Astrocyte (in vitro differentiated cells and primary cell): ENCODE data around the gene PTPRB. TPM values are rescaled to one million over a fixed set of nuclear protein-coding genes. Genes with fewer than 3 reads are reported as not detected.

Experiments
- DNase-seq: peaks from one replicate; pipeline ENCODE4 v3.0.0-alpha.2; 2010; ENCODE audit warnings: low read depth
- FAIRE-seq: peaks from 2 replicates; lab custom pipeline; 2011; peaks lifted over from hg19 to GRCh38; lab: Jason Lieb, UNC
- H2AFZ ChIP-seq: 2 replicates; pipeline ENCODE4 v1.6.0; 2012; ENCODE audit warnings: low read depth, low read length, inconsistent platforms
- H3K27ac ChIP-seq: 2 replicates; pipeline ENCODE4 v1.5.1; 2011; ENCODE audit warnings: low read depth, low read length, inconsistent platforms
- H3K27me3 ChIP-seq: 2 replicates; pipeline ENCODE4 v1.6.0; 2011; ENCODE audit warnings: low read length, inconsistent platforms; ENCODE audit not compliant: insufficient read depth
- H3K36me3 ChIP-seq: 2 replicates; pipeline ENCODE4 v1.5.1; 2011; ENCODE audit warnings: low read length, inconsistent platforms; ENCODE audit not compliant: insufficient read depth
- H3K4me1 ChIP-seq: 2 replicates; pipeline ENCODE4 v1.5.1; 2011; ENCODE audit warnings: low read length, inconsistent platforms; ENCODE audit not compliant: insufficient read depth
- H3K4me2 ChIP-seq: 2 replicates; pipeline ENCODE4 v1.6.0; 2012; ENCODE audit warnings: low read length, inconsistent platforms
- H3K4me3 ChIP-seq: 2 replicates; pipeline ENCODE4 v1.5.1; 2011; ENCODE audit warnings: low read depth, mild to moderate bottlenecking, low read length, inconsistent platforms; ENCODE audit not compliant: insufficient read depth
- H3K79me2 ChIP-seq: 2 replicates; pipeline ENCODE4 v1.6.0; 2012; ENCODE audit warnings: mild to moderate bottlenecking, low read length, inconsistent platforms; ENCODE audit not compliant: insufficient read depth
- H3K9ac ChIP-seq: 2 replicates; pipeline ENCODE4 v1.6.0; 2012; ENCODE audit warnings: mild to moderate bottlenecking, low read length, inconsistent platforms
- H3K9me3 ChIP-seq: 2 replicates; pipeline ENCODE4 v1.5.1; 2012; ENCODE audit warnings: low read depth, mild to moderate bottlenecking, low read length, inconsistent platforms; ENCODE audit not compliant: insufficient read depth
- H4K20me1 ChIP-seq: 2 replicates; pipeline ENCODE4 v1.6.0; 2012; ENCODE audit warnings: low read length, inconsistent platforms; ENCODE audit not compliant: insufficient read depth
- H3K27ac Mint-ChIP-seq: one replicate; pipeline ENCODE4 v1.8.0; 2021; ENCODE audit warnings: mild to moderate bottlenecking, mixed read lengths; ENCODE audit not compliant: unreplicated experiment
- H3K27me3 Mint-ChIP-seq: one replicate; pipeline ENCODE4 v1.8.0; 2021; ENCODE audit warnings: low read depth, mixed read lengths; ENCODE audit not compliant: unreplicated experiment
- H3K36me3 Mint-ChIP-seq: one replicate; pipeline ENCODE4 v1.8.0; 2021; ENCODE audit warnings: low read depth, mixed read lengths; ENCODE audit not compliant: unreplicated experiment
- H3K4me1 Mint-ChIP-seq: one replicate; pipeline ENCODE4 v1.8.0; 2021; ENCODE audit warnings: low read depth, mixed read lengths; ENCODE audit not compliant: unreplicated experiment
- H3K4me3 Mint-ChIP-seq: one replicate; pipeline ENCODE4 v1.8.0; 2021; ENCODE audit warnings: mild to moderate bottlenecking, moderate library complexity, mixed read lengths; ENCODE audit not compliant: unreplicated experiment
- H3K9me3 Mint-ChIP-seq: one replicate; pipeline ENCODE4 v1.8.0; 2021; ENCODE audit warnings: mild to moderate bottlenecking, mixed read lengths; ENCODE audit not compliant: unreplicated experiment
- EZH2 ChIP-seq: IDR thresholded peaks from 2 replicates; pipeline ENCODE4 v1.6.1; 2012; ENCODE audit warnings: mild to moderate bottlenecking, low read length, inconsistent platforms; ENCODE audit not compliant: insufficient read depth
- total RNA-seq: library from RNA; stranded (reverse); gene quantifications from 2 replicates; pipeline ENCODE4 v1.2.1, GENCODE V29; 2021
- TF ChIP-seq, protein P1 (sequence below): IDR thresholded peaks from 2 replicates; pipeline ENCODE4 v1.5.1; 2011; ENCODE audit warnings: low read depth, mild to moderate bottlenecking, inconsistent platforms, low read length, moderate library complexity; ENCODE audit not compliant: insufficient read depth

The PTPRB gene
- total RNA-seq, 1 donor from 2014 or later: 2.5 TPM

DNA sequence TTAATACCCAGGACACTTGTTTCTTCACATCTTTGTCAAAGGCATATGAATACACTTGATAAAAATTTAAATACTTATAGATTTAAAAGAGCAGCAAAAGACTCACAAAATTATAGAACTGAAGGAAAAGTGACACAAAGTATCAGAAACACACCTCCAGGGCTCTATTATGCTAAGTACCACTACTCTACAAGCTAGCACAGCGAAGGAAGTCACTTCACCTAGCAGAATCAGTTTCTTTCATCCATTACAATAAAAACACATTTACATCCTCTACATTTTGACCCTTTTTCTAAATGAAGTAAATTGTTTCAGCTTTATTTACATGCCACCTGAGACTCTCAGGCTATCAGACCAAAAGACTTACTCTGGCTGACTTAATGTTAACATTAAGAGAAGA is 26.6 kb upstream of the PTPRB start:
- FAIRE-seq (no peak), DNase-seq (no peak)
- TF ChIP-seq, protein P1, sequence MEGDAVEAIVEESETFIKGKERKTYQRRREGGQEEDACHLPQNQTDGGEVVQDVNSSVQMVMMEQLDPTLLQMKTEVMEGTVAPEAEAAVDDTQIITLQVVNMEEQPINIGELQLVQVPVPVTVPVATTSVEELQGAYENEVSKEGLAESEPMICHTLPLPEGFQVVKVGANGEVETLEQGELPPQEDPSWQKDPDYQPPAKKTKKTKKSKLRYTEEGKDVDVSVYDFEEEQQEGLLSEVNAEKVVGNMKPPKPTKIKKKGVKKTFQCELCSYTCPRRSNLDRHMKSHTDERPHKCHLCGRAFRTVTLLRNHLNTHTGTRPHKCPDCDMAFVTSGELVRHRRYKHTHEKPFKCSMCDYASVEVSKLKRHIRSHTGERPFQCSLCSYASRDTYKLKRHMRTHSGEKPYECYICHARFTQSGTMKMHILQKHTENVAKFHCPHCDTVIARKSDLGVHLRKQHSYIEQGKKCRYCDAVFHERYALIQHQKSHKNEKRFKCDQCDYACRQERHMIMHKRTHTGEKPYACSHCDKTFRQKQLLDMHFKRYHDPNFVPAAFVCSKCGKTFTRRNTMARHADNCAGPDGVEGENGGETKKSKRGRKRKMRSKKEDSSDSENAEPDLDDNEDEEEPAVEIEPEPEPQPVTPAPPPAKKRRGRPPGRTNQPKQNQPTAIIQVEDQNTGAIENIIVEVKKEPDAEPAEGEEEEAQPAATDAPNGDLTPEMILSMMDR: no peak
- no peak for TF ChIP-seq EZH2
- H3K4me2 ChIP-seq: peak overlapping the region; percentile 72
- Mint-ChIP-seq H3K36me3 (no peaks in the 10 kb centered on the region), H3K27ac (no peak overlapping the region), H3K27me3 (no peaks in the 10 kb centered on the region), H3K4me3 (no peak overlapping the region), H3K4me1 (peaks cover 37% of the 10 kb centered on the region), H3K9me3 (peaks cover 3% of the 10 kb centered on the region)
- no peaks in the 10 kb centered on the region for H3K27me3 ChIP-seq
- H3K79me2 ChIP-seq: no peaks in the 10 kb centered on the region
- peak overlapping the region; percentile 26 for H3K4me3 ChIP-seq
- peak overlapping the region; percentile 56 for H2AFZ ChIP-seq
- peak overlapping the region; percentile 69 for H3K9ac ChIP-seq
- H3K9me3 ChIP-seq: no peaks in the 10 kb centered on the region
- no peaks in the 10 kb centered on the region for H4K20me1 ChIP-seq
- peaks cover 33% of the 10 kb centered on the region for H3K4me1 ChIP-seq
- no peaks in the 10 kb centered on the region for H3K36me3 ChIP-seq
- peak overlapping the region; percentile 45 for H3K27ac ChIP-seq

DNA sequence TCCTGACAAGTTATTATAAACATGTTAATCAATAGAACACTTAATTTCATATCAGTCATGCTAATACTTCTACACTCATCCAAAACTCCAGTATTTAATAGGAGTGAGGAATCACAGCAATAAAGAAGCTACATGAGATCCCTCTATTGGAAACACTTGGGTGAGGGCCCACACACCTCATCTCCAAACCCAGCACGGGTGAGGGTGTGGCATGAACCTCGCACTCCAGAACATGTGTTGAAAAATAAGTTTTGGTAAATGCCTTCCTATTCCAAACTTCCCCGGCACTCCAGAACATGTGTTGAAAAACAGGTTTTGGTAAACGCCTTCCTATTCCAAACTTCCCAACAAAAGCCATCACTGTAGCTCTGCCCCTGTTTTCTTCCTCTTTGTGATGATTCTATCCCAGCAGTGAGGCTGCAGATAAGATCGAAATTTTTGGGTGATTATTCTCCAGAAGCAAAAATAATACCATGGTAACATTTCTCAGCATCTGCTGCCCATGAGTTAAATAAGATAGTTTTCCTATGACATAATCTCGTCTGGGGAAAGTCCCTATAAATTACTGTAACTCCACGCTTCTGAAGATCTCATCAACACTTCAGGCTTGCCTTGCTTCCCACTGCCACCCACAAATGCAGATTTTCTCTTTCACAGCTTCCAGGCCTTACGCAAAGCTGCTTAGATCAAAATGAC is 24.4 kb upstream of the PTPRB start:
- peak overlapping the region; percentile 65 for H3K4me2 ChIP-seq
- peaks cover 2% of the 10 kb centered on the region for H3K36me3 Mint-ChIP-seq

More for the DNA sequence above, 24.4 kb upstream of the PTPRB start:
- Histone ChIP-seq H2AFZ (no peak overlapping the region), H3K9me3 (no peaks in the 10 kb centered on the region), H3K4me1 (peaks cover 33% of the 10 kb centered on the region), H3K36me3 (no peaks in the 10 kb centered on the region), H3K4me3 (no peak overlapping the region), H3K27ac (peak overlapping the region; percentile 98), H3K27me3 (no peaks in the 10 kb centered on the region), H3K9ac (peak overlapping the region; percentile 85), H4K20me1 (no peaks in the 10 kb centered on the region), H3K79me2 (no peaks in the 10 kb centered on the region)
- DNase-seq (peak; percentile 96), FAIRE-seq (peak; percentile 54)
- TF ChIP-seq, protein P1: no peak
- no peak for TF ChIP-seq EZH2
- Mint-ChIP-seq H3K4me1 (peaks cover 37% of the 10 kb centered on the region), H3K27ac (peak overlapping the region; percentile 95), H3K4me3 (no peak overlapping the region), H3K27me3 (no peaks in the 10 kb centered on the region), H3K9me3 (peaks cover 3% of the 10 kb centered on the region)
